ENCODE measurements around the gene ZDHHC17. TPM values are rescaled to one million over a fixed set of nuclear protein-coding genes. Genes with fewer than 3 reads are reported as not detected.
"Not testable (repeated sequence)": the region's sequence is repeated elsewhere in the genome, so short reads cannot be mapped to it uniquely, and the experiment has no call there.

Gene ZDHHC17
- total and polyA plus RNA-seq, 2 experiments from 2014 or later, result 11.7 to 39.8 TPM

DNA sequence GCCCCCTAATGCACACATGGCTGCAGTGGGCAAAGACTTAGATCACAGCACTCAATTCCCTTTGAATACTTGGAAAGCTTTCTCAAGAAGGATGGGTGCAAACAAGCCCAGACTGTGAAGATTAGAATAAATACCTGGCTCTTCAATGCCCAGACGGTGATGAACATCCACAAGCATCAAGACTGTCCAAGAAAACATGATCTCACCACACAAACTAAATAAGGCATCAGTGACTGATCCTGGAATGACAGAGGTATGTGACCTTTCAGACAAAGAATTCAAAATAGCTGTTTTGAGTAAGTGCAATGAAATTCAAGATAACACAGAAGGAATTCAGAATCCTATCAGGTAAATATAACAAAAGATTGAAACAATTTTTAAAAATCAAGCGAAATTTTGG lies 43.8 kb upstream of the ZDHHC17 start:
- H3K4me1 ChIP-seq (ENCODE audit: insufficient read depth), result peaks cover 17% of the 10 kb centered on the region
- TF ChIP-seq EZH2phosphoT487 (IDR thresholded peaks at IDR 0.05; ENCODE audit: low read depth, severe bottlenecking, unreplicated experiment) (no peak), EZH2 (IDR thresholded peaks at IDR 0.05; ENCODE audit: borderline replicate concordance) (no peak)
- TF ChIP-seq, protein P1, sequence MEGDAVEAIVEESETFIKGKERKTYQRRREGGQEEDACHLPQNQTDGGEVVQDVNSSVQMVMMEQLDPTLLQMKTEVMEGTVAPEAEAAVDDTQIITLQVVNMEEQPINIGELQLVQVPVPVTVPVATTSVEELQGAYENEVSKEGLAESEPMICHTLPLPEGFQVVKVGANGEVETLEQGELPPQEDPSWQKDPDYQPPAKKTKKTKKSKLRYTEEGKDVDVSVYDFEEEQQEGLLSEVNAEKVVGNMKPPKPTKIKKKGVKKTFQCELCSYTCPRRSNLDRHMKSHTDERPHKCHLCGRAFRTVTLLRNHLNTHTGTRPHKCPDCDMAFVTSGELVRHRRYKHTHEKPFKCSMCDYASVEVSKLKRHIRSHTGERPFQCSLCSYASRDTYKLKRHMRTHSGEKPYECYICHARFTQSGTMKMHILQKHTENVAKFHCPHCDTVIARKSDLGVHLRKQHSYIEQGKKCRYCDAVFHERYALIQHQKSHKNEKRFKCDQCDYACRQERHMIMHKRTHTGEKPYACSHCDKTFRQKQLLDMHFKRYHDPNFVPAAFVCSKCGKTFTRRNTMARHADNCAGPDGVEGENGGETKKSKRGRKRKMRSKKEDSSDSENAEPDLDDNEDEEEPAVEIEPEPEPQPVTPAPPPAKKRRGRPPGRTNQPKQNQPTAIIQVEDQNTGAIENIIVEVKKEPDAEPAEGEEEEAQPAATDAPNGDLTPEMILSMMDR (IDR thresholded peaks at IDR 0.05; ENCODE audit: poor library complexity), result no peak
- H3K9me2 ChIP-seq (replicated peaks; ENCODE audit: insufficient read depth), result no peaks in the 10 kb centered on the region
- no peaks in the 10 kb centered on the region for H3K79me2 ChIP-seq
- H3K4me2 ChIP-seq, result no peak overlapping the region
- H3K36me3 ChIP-seq (replicated peaks; ENCODE audit: insufficient read depth, low read depth), result no peaks in the 10 kb centered on the region
- no peaks in the 10 kb centered on the region for H3K27me3 ChIP-seq
- no peaks in the 10 kb centered on the region for H3K9me3 ChIP-seq (ENCODE audit: low read depth)
- H4K20me1 ChIP-seq (ENCODE audit: insufficient read depth, poor library complexity, severe bottlenecking), result no peaks in the 10 kb centered on the region
- no peak overlapping the region for H2AFZ ChIP-seq
- 65% methylated on average over 2 of the region's 2 CpGs for WGBS (ENCODE audit: low lambda C conversion rate, missing lambda C conversion rate)
- no peak for DNase-seq (ENCODE audit: low spot score)
- H3K4me3 ChIP-seq, result no peak overlapping the region
- peak overlapping the region; percentile 17 for H3K27ac ChIP-seq

DNA sequence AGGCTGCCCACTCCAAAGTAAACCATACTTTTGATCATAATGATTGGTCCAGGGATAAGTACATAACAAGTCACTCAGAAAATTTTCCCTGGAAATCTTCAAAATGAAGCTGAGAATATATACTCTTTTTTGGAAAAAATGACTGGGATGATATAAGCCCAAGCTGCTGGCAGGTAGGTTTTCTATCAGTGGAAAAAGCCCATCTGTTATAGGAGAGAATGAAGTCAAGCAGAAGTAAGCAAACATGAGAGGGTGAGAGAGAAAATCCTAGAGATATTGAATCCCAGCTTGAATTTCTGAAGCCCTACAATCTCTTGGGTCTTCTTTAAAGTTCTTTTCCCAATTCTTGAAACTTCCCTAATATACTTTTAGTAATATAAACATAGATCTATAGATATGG lies 37.3 kb upstream of the ZDHHC17 start:
- no peak for DNase-seq (ENCODE audit: low spot score)
- H3K36me3 ChIP-seq (replicated peaks; ENCODE audit: insufficient read depth, low read depth), result no peaks in the 10 kb centered on the region
- TF ChIP-seq EZH2phosphoT487 (IDR thresholded peaks at IDR 0.05; ENCODE audit: low read depth, severe bottlenecking, unreplicated experiment) (no peak), EZH2 (IDR thresholded peaks at IDR 0.05; ENCODE audit: borderline replicate concordance) (no peak)
- TF ChIP-seq, protein P1 (IDR thresholded peaks at IDR 0.05; ENCODE audit: poor library complexity), result no peak
- no peak overlapping the region for H3K4me3 ChIP-seq
- H3K27ac ChIP-seq, result no peak overlapping the region
- no peak overlapping the region for H3K4me2 ChIP-seq
- H3K9me3 ChIP-seq (ENCODE audit: low read depth), result no peaks in the 10 kb centered on the region
- no peaks in the 10 kb centered on the region for H3K27me3 ChIP-seq
- H4K20me1 ChIP-seq (ENCODE audit: insufficient read depth, poor library complexity, severe bottlenecking), result no peaks in the 10 kb centered on the region
- H3K9me2 ChIP-seq (replicated peaks; ENCODE audit: insufficient read depth), result no peaks in the 10 kb centered on the region
- H3K79me2 ChIP-seq, result no peaks in the 10 kb centered on the region
- H2AFZ ChIP-seq, result no peak overlapping the region
- no peaks in the 10 kb centered on the region for H3K4me1 ChIP-seq (ENCODE audit: insufficient read depth)

DNA sequence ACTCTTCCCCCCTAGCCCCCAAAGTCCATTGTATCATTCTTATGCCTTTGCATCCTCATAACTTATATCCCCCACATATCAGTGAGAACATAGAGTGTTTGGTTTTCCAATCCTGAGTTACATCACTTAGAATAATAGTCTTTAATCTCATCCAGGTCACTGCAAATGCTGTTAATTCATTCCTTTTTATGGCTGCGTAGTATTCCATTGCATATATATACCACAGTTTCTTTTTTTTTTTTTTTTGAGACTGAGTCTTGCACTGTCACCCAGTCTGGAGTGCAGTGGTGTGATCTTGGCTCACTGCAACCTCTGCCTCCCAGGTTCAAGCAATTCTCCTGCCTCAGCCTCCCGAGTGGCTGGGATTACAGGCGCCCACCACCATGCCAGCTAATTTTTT lies 31.7 kb upstream of the ZDHHC17 start:
- not testable (repeated sequence) for H3K27me3 ChIP-seq; H3K4me3 ChIP-seq; H3K27ac ChIP-seq; DNase-seq (ENCODE audit: low spot score); H3K4me1 ChIP-seq (ENCODE audit: insufficient read depth); H3K4me2 ChIP-seq; H2AFZ ChIP-seq; H3K36me3 ChIP-seq (replicated peaks; ENCODE audit: insufficient read depth, low read depth); H3K9me2 ChIP-seq (replicated peaks; ENCODE audit: insufficient read depth); H3K79me2 ChIP-seq; H4K20me1 ChIP-seq (ENCODE audit: insufficient read depth, poor library complexity, severe bottlenecking); H3K9me3 ChIP-seq (ENCODE audit: low read depth)
- 98% methylated on average over 3 of the region's 3 CpGs for whole genome bisulfite sequencing (ENCODE audit: low lambda C conversion rate, missing lambda C conversion rate)

GRCh38 chr12:76737689-76738088 lies 26.2 kb upstream of the ZDHHC17 start:
- not testable (repeated sequence) for H3K79me2 ChIP-seq; H3K9me3 ChIP-seq (ENCODE audit: low read depth); H2AFZ ChIP-seq; H3K27me3 ChIP-seq; H3K4me3 ChIP-seq; DNase-seq (ENCODE audit: low spot score); H3K27ac ChIP-seq; H3K9me2 ChIP-seq (replicated peaks; ENCODE audit: insufficient read depth); H4K20me1 ChIP-seq (ENCODE audit: insufficient read depth, poor library complexity, severe bottlenecking); H3K4me1 ChIP-seq (ENCODE audit: insufficient read depth); H3K36me3 ChIP-seq (replicated peaks; ENCODE audit: insufficient read depth, low read depth); H3K4me2 ChIP-seq
- 100% methylated on average over 2 of the region's 2 CpGs for WGBS (ENCODE audit: low lambda C conversion rate, missing lambda C conversion rate)

Data from hepatocyte (in vitro differentiated cells).